Right lobe of liver (tissue), 4 donors: ENCODE data around the gene JADE1.

Experiments used
- CTCF ChIP-seq, 4 donors: fragments of 200-600 bp in 3 of 4; fragments of 450-650 bp in 1 of 4; IDR thresholded peaks; one replicate each; pipeline versions ENCODE4 v1.5.1 to v1.8.0; 2016 to 2022; ENCODE audit warnings: antibody characterized with exemption in 4 of 4, mild to moderate bottlenecking in 2 of 4
- POLR2A ChIP-seq: fragments of 450-650 bp; IDR thresholded peaks from one replicate; pipeline ENCODE4 v1.6.1; 2017; ENCODE audit warnings: antibody characterized with exemption, mild to moderate bottlenecking
- donor health status: DM: no; HTN: no; CAD: no.
- donor health status: DM: no; HTN: no; CAD: no.
- donor health status: DM: no; HTN: yes; CAD: no.

GRCh38 chr4:128793859-128794672 is 15.4 kb upstream of the JADE1 start:
- TF ChIP-seq POLR2A (no peak), CTCF (IDR thresholded peaks at IDR 0.05) (no peak)
